K562 (cell line): Measurements from ENCODE around the gene DRGX. TPM values are rescaled to one million over a fixed set of nuclear protein-coding genes. Genes with fewer than 3 reads are reported as not detected.

Source experiments
- ATAC-seq: fragments of 200-7000 bp; cut with Tn5 transposase; 3 replicates; pipeline ENCODE4 v1.9.1; 2020; ENCODE audit warnings: moderate library complexity
- BruUV-seq: library from RNA; stranded (reverse); fragments of 400-500 nt; replicated peaks from 2 replicates; lab custom pipeline; 2021; lab: Mats Ljungman, UMichigan
- CTCF ChIA-PET: fragments of 300-600 bp; formaldehyde crosslinking; extraction: SDS; loops from one replicate; lab custom pipeline; 2021; ENCODE audit warnings: low intra/inter-chr PET ratio; lab: Yijun Ruan, JAX
- POLR2A ChIA-PET: fragments of 300-600, 350-650 bp; sonication (Branson Sonifier 250); formaldehyde crosslinking; extraction: SDS; loops from one replicate; lab custom pipeline; 2021; ENCODE audit warnings: antibody characterized with exemption, inconsistent platforms; lab: Yijun Ruan, JAX
- DNase-seq, 4 experiments: peaks; one replicate each; pipeline versions ENCODE4 v3.0.0 to v3.0.0-alpha.2; 2011 to 2018; ENCODE audit warnings: low spot score in 3 of 4, mixed read lengths in 3 of 4; ENCODE audit errors: extremely low read depth in 1 of 4
- FAIRE-seq: peaks from 2 replicates; lab custom pipeline; 2011; peaks lifted over from hg19 to GRCh38; lab: Jason Lieb, UNC
- H2AFZ ChIP-seq: 2 replicates; pipeline ENCODE4 v1.6.0; 2011; ENCODE audit warnings: low read depth, low read length, control low read depth, inconsistent platforms
- H3K27ac ChIP-seq: fragments of 200-600 bp; 3 replicates; pipeline ENCODE4 v1.8.0; 2011; ENCODE audit warnings: low read depth, mild to moderate bottlenecking, control low read depth, inconsistent platforms, low read length, moderate library complexity, mixed read lengths; ENCODE audit errors: extremely low read depth
- H3K27me3 ChIP-seq, 2 experiments: fragments of 300-600 bp in 1 of 2; 2 replicates in 1 of 2; 3 replicates in 1 of 2; pipeline versions ENCODE4 v1.6.0 to v1.8.0; 2011; ENCODE audit warnings: inconsistent platforms in 2 of 2, low read length in 2 of 2, mild to moderate bottlenecking in 1 of 2, mixed read lengths in 1 of 2, moderate library complexity in 1 of 2; ENCODE audit not compliant: control insufficient read depth in 2 of 2, insufficient read depth in 2 of 2
- H3K36me3 ChIP-seq: fragments of 300-600 bp; 3 replicates; pipeline ENCODE4 v1.8.0; 2011; ENCODE audit warnings: mild to moderate bottlenecking, low read length, inconsistent platforms; ENCODE audit not compliant: control insufficient read depth, insufficient read depth
- H3K4me1 ChIP-seq, 2 experiments: fragments of 200-600 bp in 1 of 2; replicated peaks in 1 of 2; 2 replicates in 1 of 2; 3 replicates in 1 of 2; pipeline versions ENCODE4 v1.5.1 to v1.8.0; 2011; ENCODE audit warnings: inconsistent platforms in 2 of 2, low read length in 2 of 2, mild to moderate bottlenecking in 1 of 2, mixed read lengths in 1 of 2, moderate library complexity in 1 of 2; ENCODE audit not compliant: control insufficient read depth in 2 of 2, insufficient read depth in 2 of 2
- H3K4me2 ChIP-seq: 2 replicates; pipeline ENCODE4 v1.6.1; 2011; ENCODE audit warnings: low read length, control low read depth, inconsistent platforms, mixed read lengths; ENCODE audit not compliant: insufficient read depth
- H3K4me3 ChIP-seq: fragments of 200-600 bp; sonication (generic), shearing (Covaris generic); 2 replicates; pipeline ENCODE4 v1.5.1; 2016; ENCODE audit warnings: control low read depth, inconsistent platforms
- H3K79me2 ChIP-seq: fragments of 200-600 bp; 3 replicates; pipeline ENCODE4 v1.8.0; 2011; ENCODE audit warnings: low read length, inconsistent platforms; ENCODE audit not compliant: control insufficient read depth, insufficient read depth
- H3K9ac ChIP-seq, 2 experiments: 2 replicates each; pipeline versions ENCODE4 v1.6.0 to v1.6.1; 2011; ENCODE audit warnings: low read depth in 2 of 2, low read length in 2 of 2, control low read depth in 1 of 2, inconsistent platforms in 1 of 2, mild to moderate bottlenecking in 1 of 2, mixed read lengths in 1 of 2; ENCODE audit not compliant: insufficient read depth in 1 of 2
- H3K9me1 ChIP-seq: one replicate; pipeline ENCODE4 v1.6.0; 2011; ENCODE audit warnings: inconsistent platforms, mild to moderate bottlenecking, low read length, moderate library complexity; ENCODE audit not compliant: control insufficient read depth, insufficient read depth
- H3K9me3 ChIP-seq: replicated peaks from 2 replicates; pipeline ENCODE4 v1.5.1; 2011; ENCODE audit warnings: low read depth, low read length, inconsistent platforms; ENCODE audit not compliant: control insufficient read depth, insufficient read depth
- H4K20me1 ChIP-seq: replicated peaks from 2 replicates; pipeline ENCODE4 v1.6.1; 2011; ENCODE audit warnings: low read length, inconsistent platforms, mixed read lengths; ENCODE audit not compliant: control insufficient read depth, insufficient read depth
- CREBBP ChIP-seq: IDR thresholded peaks from one replicate; pipeline ENCODE4 v1.6.1; 2012; ENCODE audit warnings: low read depth, mild to moderate bottlenecking, control low read depth, inconsistent platforms, low read length
- KAT8 ChIP-seq: fragments of 450-650 bp; IDR thresholded peaks from 2 replicates; pipeline ENCODE4 v1.6.1; 2016; ENCODE audit warnings: low read depth, mild to moderate bottlenecking
- RERE ChIP-seq: sonication (generic); formaldehyde crosslinking; IDR thresholded peaks from 2 replicates; pipeline ENCODE4 v1.8.0; 2023; ENCODE audit warnings: missing genetic modification reagents, mild to moderate bottlenecking, borderline replicate concordance
- THAP12 ChIP-seq: fragments of 250-450 bp; sonication (Bioruptor Pico); IDR thresholded peaks from 2 replicates; pipeline ENCODE4 v1.9.0; 2021; ENCODE audit warnings: mild to moderate bottlenecking, inconsistent platforms
- YBX1 ChIP-seq: fragments of 450-650 bp; IDR thresholded peaks from 2 replicates; pipeline ENCODE4 v1.7.1; 2016; ENCODE audit warnings: mild to moderate bottlenecking
- ZFP30 ChIP-seq: fragments of 250-450 bp; sonication (Bioruptor Pico); IDR thresholded peaks from 2 replicates; pipeline ENCODE4 v1.8.0; 2022; ENCODE audit warnings: moderate library complexity, mild to moderate bottlenecking, inconsistent platforms, borderline replicate concordance
- ZNF511 ChIP-seq: sonication (generic); formaldehyde crosslinking; IDR thresholded peaks from 2 replicates; pipeline ENCODE4 v1.8.0; 2022; ENCODE audit warnings: mild to moderate bottlenecking, missing genetic modification reagents
- WGBS: fragments of 100-300 bp; shearing (Covaris generic); methylation state at CpG from one replicate; pipeline ENCODE4 v1.1.6; 2016; ENCODE audit warnings: low coverage, mixed read lengths; ENCODE audit not compliant: insufficient coverage; ENCODE audit errors: missing lambda C conversion rate; 5-methylcytosine and 5-hydroxymethylcytosine counted together
- in situ Hi-C: fragments of 300-500 bp; cut with MboI; formaldehyde crosslinking; loops from 4 replicates; pipeline ENCODE4 v1.15.0; 2018; ENCODE audit warnings: inconsistent platforms, mixed read lengths
- intact Hi-C: fragments of 100-400 bp; cut with micrococcal nuclease; formaldehyde crosslinking; loops from 2 replicates; pipeline ENCODE4 v1.14.2; 2022
- polyA plus RNA-seq, 8 experiments: library from polyadenylated mRNA; depleted of rRNA in 4 of 8; stranded (reverse) in 5 of 8; unstranded in 3 of 8; fragments of >200 nt; fragmentation: Nextera tagmentation in 2 of 8; fragmentation: Illumina TruSeq in 1 of 8; extraction: Ambion mirVana in 2 of 8; extraction: Trizol in 1 of 8; gene quantifications; 2 replicates each; pipeline versions ENCODE4 v1.2.1 to v1.2.3, GENCODE V29; 2011 to 2014; ENCODE audit warnings: inconsistent platforms in 1 of 8, missing spikeins in 1 of 8
- total RNA-seq, 7 experiments: library from RNA; depleted of rRNA in 6 of 7; stranded (reverse); fragments of >200 nt in 6 of 7; fragmentation: Illumina TruSeq in 2 of 7; extraction: Trizol in 2 of 7; gene quantifications; 2 replicates each; pipeline versions ENCODE4 v1.2.1 to v1.2.3, GENCODE V29; 2011 to 2021; ENCODE audit warnings: low replicate concordance in 1 of 7

Gene DRGX
- total and polyA plus RNA-seq, 9 of the 15 experiments (the other 6 are each of a cell fraction or from before 2014, with no cell fraction given), result not detected

GRCh38 chr10:49355221-49355620 lies 40.7 kb downstream of the DRGX start (continued):
- TF ChIP-seq THAP12 (CRISPR knock-in tag) (no peak), KAT8 (no peak), CREBBP (no peak), ZFP30 (CRISPR knock-in tag) (no peak), YBX1 (no peak)

DNA sequence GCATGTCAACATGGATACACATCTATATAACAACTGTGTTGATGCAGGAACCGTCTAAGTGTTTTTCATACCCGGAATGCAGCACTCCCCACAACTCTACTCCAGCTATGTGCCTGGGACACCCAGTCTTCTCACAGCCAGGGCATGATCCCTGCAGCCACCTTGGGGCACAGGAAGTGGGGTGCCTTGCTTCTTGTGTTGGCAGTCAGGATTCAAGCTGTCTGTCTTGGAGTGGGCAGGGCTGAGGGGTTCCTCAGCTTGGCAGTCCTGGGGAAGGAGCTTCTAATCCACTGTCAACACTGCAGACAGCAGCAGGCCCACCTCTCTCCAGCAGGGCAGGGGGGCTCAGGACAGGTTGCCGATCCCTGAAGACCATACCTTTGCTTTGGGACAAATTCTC lies 41.3 kb downstream of the DRGX start:
- no peak overlapping the region for H3K27ac ChIP-seq
- TF ChIP-seq ZNF511 (CRISPR knock-in tag) (no peak), RERE (CRISPR knock-in tag) (no peak)
- no peak overlapping the region for H3K9ac ChIP-seq
- no peaks in the 10 kb centered on the region for H3K36me3 ChIP-seq
- DNase-seq (no peak), FAIRE-seq (no peak), ATAC-seq (no peak)
- H2AFZ ChIP-seq, result no peak overlapping the region
- peaks cover 3 to 28% of the 10 kb centered on the region in 2 experiments; a peak in 2 of 5 replicates for H3K27me3 ChIP-seq
- ChIA-PET CTCF (interaction anchor here (0.6 kb wide), 1 partner anchor 24 kb away, joined by 3 read pairs; no protein-coding TSS in a partner anchor), POLR2A (interaction anchor here (1.0 to 1.5 kb wide), 4 partner anchors 9 to 20 kb away, joined by 3 to 4 read pairs (median 3); no protein-coding TSS in a partner anchor)
- H3K79me2 ChIP-seq, result no peaks in the 10 kb centered on the region
- no TSS peak for BruUV-seq
- 0 out of 2 replicates have a peak, but pooled peaks cover 3% of the 10 kb centered on the region for H3K9me3 ChIP-seq
- intact Hi-C loops, result no loop called here
- H3K4me3 ChIP-seq, result no peak overlapping the region
- H3K9me1 ChIP-seq, result no peaks in the 10 kb centered on the region
- WGBS, result 3% methylated on average over 3 of the region's 3 CpGs
- in situ Hi-C loops, result no loop called here
- no peaks in the 10 kb centered on the region for H4K20me1 ChIP-seq
- no peak overlapping the region for H3K4me2 ChIP-seq
- H3K4me1 ChIP-seq, result no peaks in the 10 kb centered on the region
